ENCODE results near the gene PET117.

DNA sequence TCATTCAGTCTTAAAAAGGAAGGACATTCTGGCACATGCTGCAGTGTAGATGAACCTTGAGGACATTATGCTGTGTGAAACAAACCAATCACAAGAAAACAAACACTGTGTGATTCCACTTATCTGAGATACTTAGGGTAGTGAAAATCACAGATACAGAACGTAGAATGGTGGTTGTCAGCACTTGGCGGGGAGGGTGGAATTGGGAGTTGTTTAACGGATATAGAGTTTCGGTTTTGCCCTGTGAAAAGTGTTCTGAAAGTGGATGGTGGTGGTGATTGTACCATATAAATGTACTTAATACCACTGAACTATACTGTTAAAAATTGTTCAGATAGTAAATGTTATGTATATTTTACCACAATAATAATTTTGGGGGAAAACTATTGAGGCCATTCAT, 18.4 kb downstream of the PET117 start:
- TF ChIP-seq, protein P1, sequence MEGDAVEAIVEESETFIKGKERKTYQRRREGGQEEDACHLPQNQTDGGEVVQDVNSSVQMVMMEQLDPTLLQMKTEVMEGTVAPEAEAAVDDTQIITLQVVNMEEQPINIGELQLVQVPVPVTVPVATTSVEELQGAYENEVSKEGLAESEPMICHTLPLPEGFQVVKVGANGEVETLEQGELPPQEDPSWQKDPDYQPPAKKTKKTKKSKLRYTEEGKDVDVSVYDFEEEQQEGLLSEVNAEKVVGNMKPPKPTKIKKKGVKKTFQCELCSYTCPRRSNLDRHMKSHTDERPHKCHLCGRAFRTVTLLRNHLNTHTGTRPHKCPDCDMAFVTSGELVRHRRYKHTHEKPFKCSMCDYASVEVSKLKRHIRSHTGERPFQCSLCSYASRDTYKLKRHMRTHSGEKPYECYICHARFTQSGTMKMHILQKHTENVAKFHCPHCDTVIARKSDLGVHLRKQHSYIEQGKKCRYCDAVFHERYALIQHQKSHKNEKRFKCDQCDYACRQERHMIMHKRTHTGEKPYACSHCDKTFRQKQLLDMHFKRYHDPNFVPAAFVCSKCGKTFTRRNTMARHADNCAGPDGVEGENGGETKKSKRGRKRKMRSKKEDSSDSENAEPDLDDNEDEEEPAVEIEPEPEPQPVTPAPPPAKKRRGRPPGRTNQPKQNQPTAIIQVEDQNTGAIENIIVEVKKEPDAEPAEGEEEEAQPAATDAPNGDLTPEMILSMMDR (optimal IDR thresholded peaks at IDR 0.05 in 1 of 3, IDR thresholded peaks at IDR 0.05 in 1 of 3, conservative IDR thresholded peaks at IDR 0.05 in 1 of 3; ENCODE audit: extremely low read depth in 1 of 3, insufficient read depth in 2 of 3, low read length in 3 of 3) = no peak
- no peak for TF ChIP-seq EZH2 (IDR thresholded peaks at IDR 0.05; ENCODE audit: low read length)

Measured in keratinocyte (primary cell).